NCI-H524 treated with DMSO at 0.1 percent for 48 hours (cell line): ENCODE measurements around the gene SNX33.
"Not testable (repeated sequence)": the region's sequence is repeated elsewhere in the genome, so short reads cannot be mapped to it uniquely, and the experiment has no call there.

ENCODE experiments used
- DNase-seq: peaks from one replicate; lab custom pipeline; 2025; lab: John Stamatoyannopoulos, UW

The SNX33 gene

GRCh38 chr15:75662823-75663519 lies 15.3 kb downstream of the SNX33 start:
- DNase-seq = peak; percentile 27

DNA sequence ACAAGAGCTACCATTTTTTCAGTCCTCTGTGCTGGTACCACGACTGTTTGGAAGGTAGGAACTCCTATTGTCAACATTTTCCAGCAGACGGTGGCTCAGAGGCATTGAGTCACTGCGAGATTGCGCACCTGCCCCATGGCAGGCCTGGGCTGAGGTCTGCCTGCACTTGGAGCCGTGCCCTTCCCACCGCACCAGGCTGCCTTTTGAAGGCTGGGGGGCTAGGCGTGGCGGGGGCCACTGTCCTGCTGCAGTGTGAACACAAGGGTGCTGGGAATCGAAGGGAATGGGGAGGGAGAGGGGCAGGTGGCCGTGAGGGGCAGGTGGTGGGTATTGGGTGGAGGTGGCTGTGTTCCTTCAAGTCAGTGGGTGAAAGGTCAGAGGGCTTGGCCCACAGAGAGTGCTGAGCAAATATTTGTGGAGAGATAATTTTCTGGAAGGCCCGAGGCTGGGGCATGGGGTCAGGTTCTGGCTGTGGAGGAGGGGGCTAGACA lies 16.3 kb downstream of the SNX33 start:
- no peak for DNase-seq

DNA sequence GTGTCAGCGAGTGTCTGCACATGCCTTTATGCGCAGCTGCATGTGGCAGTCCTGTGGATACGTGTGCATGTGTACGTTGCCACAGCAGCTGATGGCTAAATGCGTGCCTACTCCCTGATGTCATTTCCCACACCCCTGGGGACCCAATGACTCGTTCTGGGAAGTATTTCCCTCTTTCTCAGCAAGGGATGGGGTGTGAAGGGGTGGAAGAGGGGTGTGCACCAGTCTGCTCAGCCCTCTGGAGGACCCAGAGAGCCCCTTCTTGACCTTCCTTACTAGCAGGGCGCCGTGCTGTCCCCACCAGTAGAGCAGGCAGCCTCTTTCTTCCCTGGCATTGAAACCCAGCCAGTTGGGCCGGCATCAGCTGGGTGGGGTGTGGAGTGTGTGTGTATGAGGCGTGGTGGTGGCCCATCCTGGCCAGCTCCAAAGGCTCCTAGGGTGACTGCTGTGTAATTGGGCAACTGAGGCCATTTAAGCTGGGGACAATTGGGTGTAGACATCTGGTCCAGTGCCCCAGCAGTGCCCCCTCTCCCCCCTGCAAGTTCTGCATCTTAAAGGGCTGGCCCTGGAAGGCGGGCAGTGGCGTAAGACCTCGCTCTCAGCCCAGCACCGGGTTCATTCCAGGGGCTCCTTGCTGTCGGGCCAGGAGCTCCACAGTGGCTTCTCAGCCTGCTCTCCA lies 19.2 kb downstream of the SNX33 start:
- DNase-seq = no peak

DNA sequence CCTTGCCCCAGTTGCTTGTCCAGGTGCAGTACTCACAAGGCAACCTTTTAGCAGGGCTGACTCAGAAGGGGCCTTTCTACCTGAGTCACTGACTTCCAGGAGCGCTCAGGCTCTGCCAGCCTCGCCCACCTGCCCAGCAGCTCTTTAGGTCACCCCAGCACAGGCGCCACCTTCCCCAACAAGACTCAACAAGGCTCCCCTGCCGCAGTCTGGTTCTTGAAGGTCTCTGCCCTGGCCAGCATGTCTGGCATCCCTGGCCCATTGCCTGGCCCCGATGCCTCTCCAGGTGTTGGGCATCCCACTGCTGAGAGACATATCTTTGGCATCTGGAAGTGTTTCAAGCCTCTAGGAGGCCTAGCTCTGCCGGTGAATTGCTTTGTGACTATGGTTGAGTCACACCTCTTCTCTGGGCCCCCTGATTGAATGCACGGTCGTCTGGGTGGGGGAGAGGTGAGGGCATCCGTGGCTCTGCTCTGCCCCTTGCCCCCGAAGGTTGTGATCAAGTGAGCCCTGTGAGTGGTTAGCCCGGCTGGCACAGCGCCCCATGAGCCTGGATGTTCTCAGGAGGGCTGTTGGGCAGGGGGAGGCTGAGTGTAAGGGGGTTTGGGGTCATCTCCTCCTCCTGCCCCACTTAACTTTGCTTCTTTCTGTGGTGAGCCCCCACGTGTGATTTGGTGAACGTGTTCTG lies 21.6 kb downstream of the SNX33 start:
- no peak for DNase-seq

DNA sequence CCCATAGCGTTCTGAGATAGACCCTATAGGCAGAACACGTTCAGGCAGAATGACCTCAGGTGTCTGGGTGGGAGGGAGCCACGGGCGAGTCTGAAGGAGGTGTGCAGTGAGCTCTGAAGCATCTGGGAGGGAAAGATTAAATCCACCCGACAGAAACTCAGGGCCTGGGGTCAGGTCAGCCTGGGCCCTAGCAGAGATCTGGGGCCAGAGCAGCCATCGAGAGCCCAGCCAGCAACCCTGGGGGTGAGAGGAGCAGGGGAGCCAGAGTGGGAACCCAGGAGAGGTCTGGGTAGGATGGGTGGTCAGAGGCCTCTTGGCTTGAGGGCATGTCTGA lies 22.1 kb downstream of the SNX33 start:
- no peak for DNase-seq

- DNase-seq = no peak
Observed at GRCh38 chr15:75671730-75672602, 24.3 kb downstream of the SNX33 start.

DNA sequence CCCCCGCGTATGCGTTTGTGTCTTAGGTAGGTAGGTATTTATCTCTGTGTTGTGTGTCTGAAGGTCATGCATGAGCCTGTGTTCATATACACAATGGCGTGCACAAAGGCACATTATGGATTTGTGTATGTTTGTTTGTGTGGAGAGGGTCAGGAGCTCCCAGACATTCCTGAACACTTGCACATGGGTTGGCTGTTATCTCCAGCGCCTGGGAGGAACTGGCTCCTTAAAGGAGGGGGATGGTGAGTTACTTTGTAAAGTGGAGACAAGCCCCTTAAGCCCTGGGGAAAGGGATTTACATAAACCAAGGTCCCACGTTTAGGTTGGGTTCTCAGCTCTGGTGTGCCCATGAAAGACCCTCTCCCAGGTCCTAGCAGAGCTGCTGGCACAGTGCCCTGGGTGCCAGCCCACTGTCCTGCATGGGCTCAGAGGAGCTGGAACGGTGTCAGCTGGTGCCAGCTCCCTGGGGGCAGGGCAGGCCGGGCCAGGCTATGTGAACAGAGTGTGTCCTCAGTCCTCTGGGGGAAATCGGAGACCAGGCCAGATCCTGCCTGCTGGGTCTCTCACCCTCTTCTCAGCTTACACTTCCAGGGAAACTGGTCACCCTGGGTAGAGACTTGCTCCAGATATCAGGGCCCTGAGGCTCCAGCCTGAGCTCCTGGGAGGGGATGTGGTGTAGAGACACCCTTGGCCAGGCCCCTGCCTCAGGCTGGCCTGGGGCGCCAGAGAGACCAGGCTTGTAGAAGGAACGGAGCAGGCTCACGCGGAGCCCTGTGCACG lies 25.1 kb downstream of the SNX33 start:
- DNase-seq = no peak

- no peak for DNase-seq
Observed at GRCh38 chr15:75673426-75674235, 25.9 kb downstream of the SNX33 start.

DNA sequence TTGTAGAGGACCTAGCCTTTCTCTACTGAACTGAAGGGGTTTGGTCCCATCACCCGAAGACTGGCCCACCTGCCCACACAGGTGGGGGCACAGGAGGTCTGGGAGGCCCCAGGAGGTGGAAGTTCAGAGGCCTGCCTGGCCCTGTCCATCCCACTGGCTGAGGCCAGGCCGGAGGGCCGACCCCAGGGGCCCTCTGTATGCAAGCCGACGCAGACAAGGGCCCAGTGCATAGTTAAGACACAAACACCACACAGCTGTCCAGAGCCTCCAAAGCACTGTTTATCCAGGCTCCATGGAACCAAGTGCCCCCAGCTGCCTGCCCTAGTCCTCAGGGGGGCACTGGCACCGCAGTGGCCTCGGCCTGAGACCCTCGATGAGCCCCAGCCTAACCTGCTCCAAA lies 26.7 kb downstream of the SNX33 start:
- no peak for DNase-seq

- DNase-seq = no peak
Observed at GRCh38 chr15:75675579-75676404, 28.1 kb downstream of the SNX33 start.

DNA sequence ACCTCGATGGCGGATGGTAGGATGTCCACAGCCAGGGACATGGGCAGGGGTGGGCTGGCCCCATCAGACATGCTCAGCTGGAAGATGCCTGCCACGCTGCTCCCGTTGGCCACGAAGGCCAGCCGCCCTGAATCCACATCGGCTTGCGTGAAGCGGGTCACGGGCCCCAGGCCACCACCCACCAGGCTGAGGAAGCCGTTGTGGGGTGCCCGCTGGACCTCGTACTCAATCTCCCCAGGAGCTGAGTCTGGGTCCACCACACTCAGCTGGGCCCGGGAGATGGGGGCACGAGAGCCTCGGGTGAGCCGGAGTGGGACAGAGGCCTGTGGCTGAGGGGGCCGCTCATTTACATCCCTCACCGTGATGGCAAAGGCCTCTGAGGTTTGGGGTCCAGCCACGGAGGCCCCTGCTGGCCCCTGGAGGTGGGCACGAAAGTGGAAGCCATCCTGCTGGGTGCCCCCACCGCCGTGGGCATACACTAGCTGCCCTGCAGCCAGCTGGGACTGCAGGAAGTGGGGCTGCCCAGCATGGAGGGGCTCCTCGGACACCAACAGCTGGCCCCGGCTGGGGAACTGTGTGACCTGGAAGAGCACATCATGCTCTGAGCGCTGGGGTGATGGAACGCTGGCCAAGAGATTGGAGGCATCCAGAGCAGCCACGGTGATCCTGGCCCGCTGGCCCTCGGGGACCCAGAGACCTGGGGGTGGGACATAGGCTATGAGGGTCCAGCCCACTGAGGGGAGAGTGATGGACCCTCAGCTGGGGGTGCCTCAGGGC lies 29.2 kb downstream of the SNX33 start:
- DNase-seq = no peak

- no peak for DNase-seq
Observed at GRCh38 chr15:75677465-75678323, 30.0 kb downstream of the SNX33 start.

DNA sequence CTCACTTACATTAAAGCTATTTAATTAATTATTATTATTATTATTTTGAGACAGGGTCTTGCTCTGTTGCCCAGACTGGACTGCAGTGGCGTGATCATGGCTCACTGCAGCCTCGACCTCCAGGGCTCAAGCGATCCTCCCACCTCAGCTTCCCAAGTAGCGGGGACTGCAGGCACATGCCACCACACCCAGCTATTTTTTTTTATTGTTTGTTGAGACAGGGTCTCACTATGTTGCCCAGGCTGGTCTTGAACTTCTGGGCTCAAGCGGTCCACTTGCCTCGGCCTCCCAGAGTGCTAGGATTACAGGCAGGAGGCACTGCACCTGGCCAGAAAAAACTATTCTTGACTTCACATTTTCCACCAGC lies 30.6 kb downstream of the SNX33 start:
- DNase-seq = not testable (repeated sequence)

DNA sequence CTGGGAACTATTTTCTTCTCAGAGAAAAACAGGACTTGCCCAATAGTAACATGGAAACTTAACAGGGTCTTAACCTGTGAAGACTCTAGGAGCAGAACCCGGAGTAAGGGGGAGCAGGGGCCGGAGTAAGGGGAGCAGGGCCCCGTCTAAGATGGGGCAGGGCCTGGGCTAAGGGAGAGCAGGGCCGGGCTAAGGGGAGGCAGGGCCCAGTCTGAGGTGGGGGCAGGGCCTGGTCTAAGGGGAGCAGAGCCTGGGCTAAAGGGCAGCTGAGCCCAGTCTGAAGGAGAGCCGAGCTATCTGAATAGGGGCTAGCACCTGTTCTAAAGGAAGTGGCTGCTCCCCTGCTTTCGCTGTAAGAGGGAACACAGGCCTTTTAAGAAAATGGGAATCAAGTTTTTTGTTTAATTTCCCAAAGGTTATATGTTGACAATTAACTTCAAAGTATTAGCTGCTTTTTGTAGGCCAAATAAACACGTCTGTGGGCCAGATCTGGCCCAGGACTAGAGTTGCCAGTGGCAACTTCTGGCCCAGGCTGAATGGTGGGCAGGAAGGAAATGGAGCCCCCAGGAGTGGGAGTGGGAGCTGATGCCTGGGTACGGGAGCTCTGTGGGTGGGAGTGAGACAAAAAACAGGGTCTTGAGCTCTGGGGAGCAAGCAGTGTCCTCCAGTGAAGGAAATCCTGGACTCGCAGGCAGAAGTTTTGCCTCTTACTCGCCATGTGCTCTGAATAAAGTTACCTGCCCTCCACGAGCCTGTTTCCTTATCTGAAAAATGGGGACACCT lies 32.5 kb downstream of the SNX33 start:
- no peak for DNase-seq

DNA sequence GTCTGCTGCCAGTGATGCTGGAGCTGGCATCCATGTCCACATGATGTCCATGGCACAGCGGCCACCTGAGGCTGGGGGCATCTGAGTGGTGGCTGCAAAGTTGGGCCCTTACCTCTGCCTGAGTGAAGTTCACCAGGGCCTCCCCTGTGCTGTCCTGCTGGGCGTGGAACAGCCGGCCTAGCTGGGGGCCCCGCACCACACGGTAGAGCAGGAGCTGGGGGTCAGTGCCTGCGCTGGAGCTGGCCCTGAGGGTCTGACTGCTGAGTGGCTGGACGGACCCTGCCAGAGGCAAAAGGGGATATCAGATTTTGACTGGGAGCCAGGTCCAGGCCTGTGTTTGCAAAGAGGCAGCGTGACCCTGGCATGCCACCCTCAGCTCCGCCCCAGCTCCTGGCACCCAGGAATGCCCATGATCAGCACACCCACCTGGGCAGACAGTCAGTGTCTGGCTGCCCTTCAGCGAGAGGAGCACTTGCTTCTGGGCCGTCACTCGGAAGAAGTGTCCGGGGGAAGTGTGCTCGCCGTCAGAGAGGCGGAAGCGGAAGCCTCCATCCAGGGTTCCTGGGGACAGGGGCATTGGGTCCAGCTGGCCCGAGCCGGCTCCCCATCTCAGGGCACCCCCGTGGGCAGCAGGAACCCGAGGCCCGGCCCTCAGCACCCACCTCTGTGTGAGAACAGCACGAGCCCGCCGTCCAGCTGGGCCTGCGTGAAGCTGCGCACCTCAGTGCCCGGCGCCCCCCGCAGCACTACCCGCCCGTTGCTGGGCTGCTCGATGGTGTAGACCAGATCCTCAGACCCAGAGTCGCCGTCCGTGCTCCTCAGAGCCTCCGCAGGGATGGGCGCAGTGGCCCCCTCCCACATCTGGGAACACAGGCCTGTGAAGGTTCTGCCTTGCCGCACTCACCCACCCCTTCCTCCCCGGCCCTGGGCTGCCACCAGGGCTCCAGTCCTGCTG lies 34.7 kb downstream of the SNX33 start:
- no peak for DNase-seq
